Caco-2 (cell line): Measurements from ENCODE around the gene SERINC3. TPM values are rescaled to one million over a fixed set of nuclear protein-coding genes. Genes with fewer than 3 reads are reported as not detected.

ENCODE experiments used
- BruUV-seq: library from RNA; stranded (reverse); fragments of 400-500 nt; replicated peaks from 2 replicates; lab custom pipeline; 2021; lab: Mats Ljungman, UMichigan
- CTCF ChIA-PET: fragments of 300-600 bp; sonication (Branson Sonifier 250); formaldehyde crosslinking; loops from one replicate; lab custom pipeline; 2022; ENCODE audit warnings: antibody characterized with exemption; lab: Charles Lee
- POLR2A ChIA-PET: fragments of 300-600 bp; sonication (Branson Sonifier 250); formaldehyde crosslinking; loops from one replicate; lab custom pipeline; 2022; ENCODE audit warnings: antibody characterized with exemption; lab: Charles Lee
- DNase-seq, 2 experiments: peaks; one replicate each; pipeline versions ENCODE4 v3.0.0 to v3.0.0-alpha.2; 2020 to 2022
- H3K27me3 ChIP-seq: replicated peaks from 2 replicates; pipeline ENCODE4 v1.6.0; 2011; ENCODE audit warnings: low read length; ENCODE audit not compliant: control insufficient read depth, insufficient read depth
- H3K36me3 ChIP-seq: 2 replicates; pipeline ENCODE4 v1.5.1; 2011; ENCODE audit warnings: low read length; ENCODE audit not compliant: control insufficient read depth, insufficient read depth
- H3K4me1 ChIP-seq: fragments of 250-450 bp; sonication (Bioruptor Pico); 2 replicates; pipeline ENCODE4 v1.5.1; 2020; ENCODE audit warnings: mild to moderate bottlenecking
- H3K4me3 ChIP-seq: 2 replicates; pipeline ENCODE4 v1.5.1; 2011; ENCODE audit warnings: low read depth, mild to moderate bottlenecking, control low read depth, low read length
- H3K9me3 ChIP-seq: fragments of 250-450 bp; sonication (Bioruptor Pico); 2 replicates; pipeline ENCODE4 v1.5.1; 2020; ENCODE audit warnings: mild to moderate bottlenecking, moderate library complexity
- H3K27ac Mint-ChIP-seq: one replicate; pipeline ENCODE4 v1.8.0; 2022; ENCODE audit warnings: mixed read lengths; ENCODE audit not compliant: unreplicated experiment
- H3K27me3 Mint-ChIP-seq: one replicate; pipeline ENCODE4 v1.8.0; 2022; ENCODE audit warnings: mixed read lengths; ENCODE audit not compliant: insufficient read depth, unreplicated experiment
- H3K36me3 Mint-ChIP-seq: one replicate; pipeline ENCODE4 v1.8.0; 2022; ENCODE audit warnings: mild to moderate bottlenecking, mixed read lengths; ENCODE audit not compliant: insufficient read depth, unreplicated experiment
- H3K4me1 Mint-ChIP-seq: one replicate; pipeline ENCODE4 v1.8.0; 2022; ENCODE audit warnings: low read depth, mixed read lengths; ENCODE audit not compliant: unreplicated experiment
- H3K4me3 Mint-ChIP-seq: one replicate; pipeline ENCODE4 v1.8.0; 2022; ENCODE audit warnings: mild to moderate bottlenecking, moderate library complexity, mixed read lengths; ENCODE audit not compliant: unreplicated experiment
- H3K9me3 Mint-ChIP-seq: one replicate; pipeline ENCODE4 v1.8.0; 2022; ENCODE audit warnings: mixed read lengths; ENCODE audit not compliant: unreplicated experiment
- CTCF ChIP-seq, 2 experiments: fragments of 200-600 bp in 1 of 2; IDR thresholded peaks; 1 replicate in 1 of 2; 2 replicates in 1 of 2; pipeline versions ENCODE4 v1.5.1 to v1.8.0; 2011 to 2022; ENCODE audit warnings: antibody characterized with exemption in 1 of 2, control low read depth in 1 of 2, inconsistent platforms in 1 of 2, low read depth in 1 of 2, low read length in 1 of 2, mild to moderate bottlenecking in 1 of 2, moderate library complexity in 1 of 2; ENCODE audit not compliant: insufficient read depth in 1 of 2, severe bottlenecking in 1 of 2, unreplicated experiment in 1 of 2
- intact Hi-C: fragments of 100-400 bp; cut with micrococcal nuclease; formaldehyde crosslinking; loops from one replicate; pipeline ENCODE4 v1.10.0; 2022; ENCODE audit not compliant: unreplicated experiment
- total RNA-seq: library from RNA; stranded (reverse); gene quantifications from 2 replicates; pipeline ENCODE4 v1.2.3, GENCODE V29; 2022

The SERINC3 gene
- total RNA-seq, 1 experiment from 2014 or later = 185 TPM

- peaks cover 29% of the 10 kb centered on the region for H3K4me1 ChIP-seq
- Mint-ChIP-seq H3K36me3 (peaks cover 91% of the 10 kb centered on the region), H3K4me3 (no peak overlapping the region), H3K27ac (no peak overlapping the region), H3K9me3 (no peaks in the 10 kb centered on the region), H3K27me3 (no peaks in the 10 kb centered on the region), H3K4me1 (peaks cover 5% of the 10 kb centered on the region)
- CTCF ChIA-PET = no interaction called here
- no peaks in the 10 kb centered on the region for H3K9me3 ChIP-seq
- BruUV-seq = no TSS peak
- no peak overlapping the region for H3K4me3 ChIP-seq
- POLR2A ChIA-PET = no interaction called here
- no peaks in the 10 kb centered on the region for H3K27me3 ChIP-seq
- intact Hi-C loops = no loop called here
- H3K36me3 ChIP-seq = peaks cover 27% of the 10 kb centered on the region
- DNase-seq = no peak
- TF ChIP-seq CTCF (IDR thresholded peaks at IDR 0.05; ENCODE audit: insufficient read depth in 1 of 2, low read depth in 1 of 2, low read length in 1 of 2, severe bottlenecking in 1 of 2, unreplicated experiment in 1 of 2) = no peak
These were observed 21.6 kb downstream of the SERINC3 start for GRCh38 chr20:44500221-44500620.

GRCh38 chr20:44497761-44498160, 24.1 kb downstream of the SERINC3 start:
- Histone ChIP-seq H3K4me3 (no peak overlapping the region), H3K4me1 (peaks cover 14% of the 10 kb centered on the region), H3K9me3 (no peaks in the 10 kb centered on the region), H3K27me3 (no peaks in the 10 kb centered on the region), H3K36me3 (peaks cover 23% of the 10 kb centered on the region)
- H3K4me3 Mint-ChIP-seq = no peak overlapping the region
- no peak for DNase-seq
- peaks cover 83% of the 10 kb centered on the region for H3K36me3 Mint-ChIP-seq
- no TSS peak for BruUV-seq
- peaks cover 5% of the 10 kb centered on the region for H3K4me1 Mint-ChIP-seq
- peak overlapping the region; percentile 47 for H3K27ac Mint-ChIP-seq
- H3K27me3 Mint-ChIP-seq = no peaks in the 10 kb centered on the region
- intact Hi-C loops = no loop called here
- no peaks in the 10 kb centered on the region for H3K9me3 Mint-ChIP-seq
- ChIA-PET CTCF (no interaction called here), POLR2A (interaction anchor here (0.6 kb wide), 1 partner anchor 9 kb away, joined by 5 read pairs; no protein-coding TSS in a partner anchor)
- TF ChIP-seq CTCF (IDR thresholded peaks at IDR 0.05; ENCODE audit: insufficient read depth in 1 of 2, low read depth in 1 of 2, low read length in 1 of 2, severe bottlenecking in 1 of 2, unreplicated experiment in 1 of 2) = no peak

GRCh38 chr20:44496976-44497375, 24.9 kb downstream of the SERINC3 start:
- Mint-ChIP-seq H3K27ac (no peak overlapping the region), H3K9me3 (no peaks in the 10 kb centered on the region), H3K4me1 (peaks cover 5% of the 10 kb centered on the region), H3K27me3 (no peaks in the 10 kb centered on the region), H3K4me3 (no peak overlapping the region), H3K36me3 (peaks cover 83% of the 10 kb centered on the region)
- intact Hi-C loops = no loop called here
- H3K4me1 ChIP-seq = peaks cover 12% of the 10 kb centered on the region
- no TSS peak for BruUV-seq
- POLR2A ChIA-PET = no interaction called here
- H3K4me3 ChIP-seq = no peak overlapping the region
- DNase-seq = no peak
- no peaks in the 10 kb centered on the region for H3K27me3 ChIP-seq
- CTCF ChIA-PET = no interaction called here
- no peaks in the 10 kb centered on the region for H3K9me3 ChIP-seq
- TF ChIP-seq CTCF (IDR thresholded peaks at IDR 0.05; ENCODE audit: insufficient read depth in 1 of 2, low read depth in 1 of 2, low read length in 1 of 2, severe bottlenecking in 1 of 2, unreplicated experiment in 1 of 2) = no peak
- peaks cover 19% of the 10 kb centered on the region for H3K36me3 ChIP-seq
